SK-N-SH (cell line): ENCODE data around the gene EPB41L4B.
"Not testable (repeated sequence)": the region's sequence is repeated elsewhere in the genome, so short reads cannot be mapped to it uniquely, and the experiment has no call there.

ENCODE experiments used
- CTCF ChIP-seq: fragments of 200-600 bp; sonication (generic); IDR thresholded peaks from 2 replicates; pipeline ENCODE4 v1.6.1; 2017; ENCODE audit warnings: antibody characterized with exemption, mild to moderate bottlenecking, moderate library complexity
- ELF1 ChIP-seq: IDR thresholded peaks from 2 replicates; pipeline ENCODE4 v1.4.0; 2012
- EP300 ChIP-seq, 2 experiments: IDR thresholded peaks; 2 replicates each; pipeline versions ENCODE4 v1.4.0 to v1.6.1; 2012; ENCODE audit warnings: borderline replicate concordance in 1 of 2, low read depth in 1 of 2, low read length in 1 of 2
- EZH2phosphoT487 ChIP-seq: fragments of 200-600 bp; sonication (generic); IDR thresholded peaks from 2 replicates; pipeline ENCODE4 v1.6.1; 2017; ENCODE audit warnings: low read depth, mixed run types, mild to moderate bottlenecking, antibody characterized with exemption, moderate library complexity, borderline replicate concordance
- MAX ChIP-seq: IDR thresholded peaks from 2 replicates; pipeline ENCODE4 v1.4.0; 2012; ENCODE audit warnings: low read depth
- MXI1 ChIP-seq: IDR thresholded peaks from 2 replicates; pipeline ENCODE4 v1.6.1; 2012; ENCODE audit warnings: mild to moderate bottlenecking, low read depth, low read length, improper control_type of control experiment
- NFIC ChIP-seq: IDR thresholded peaks from 2 replicates; pipeline ENCODE4 v1.4.0; 2012; ENCODE audit warnings: borderline replicate concordance
- NRF1 ChIP-seq: IDR thresholded peaks from 2 replicates; pipeline ENCODE4 v1.6.1; 2012; ENCODE audit warnings: low read depth, mild to moderate bottlenecking, low read length
- REST ChIP-seq: IDR thresholded peaks from 2 replicates; pipeline ENCODE4 v1.6.1; 2012; ENCODE audit warnings: mild to moderate bottlenecking, low read depth, low read length, moderate library complexity
- RFX5 ChIP-seq: IDR thresholded peaks from 2 replicates; pipeline ENCODE4 v1.6.1; 2012; ENCODE audit warnings: mild to moderate bottlenecking, improper control_type of control experiment, low read length
- TEAD4 ChIP-seq: IDR thresholded peaks from 2 replicates; pipeline ENCODE4 v1.4.0; 2012; ENCODE audit warnings: mild to moderate bottlenecking, borderline replicate concordance; ENCODE audit not compliant: insufficient read depth
- USF2 ChIP-seq: fragments of 150-350 bp; IDR thresholded peaks from 2 replicates; pipeline ENCODE4 v1.6.1; 2017; ENCODE audit warnings: antibody characterized with exemption, low read length, low read depth, borderline replicate concordance
- YY1 ChIP-seq: IDR thresholded peaks from 2 replicates; pipeline ENCODE4 v1.4.0; 2012; ENCODE audit warnings: low read depth, mild to moderate bottlenecking

GRCh38 chr9:109340979-109341378 lies 20.1 kb upstream of the EPB41L4B start:
- not testable (repeated sequence) for TF ChIP-seq CTCF; EP300 (IDR thresholded peaks at IDR 0.05; ENCODE audit: borderline replicate concordance in 1 of 2, low read depth in 1 of 2, low read length in 1 of 2); RFX5; TEAD4; NRF1; MXI1; REST; EZH2phosphoT487; USF2; YY1; NFIC; ELF1; MAX
